Thoracic aorta (tissue), 2 donors: ENCODE data around the gene PSMD13. TPM values are rescaled to one million over a fixed set of nuclear protein-coding genes. Genes with fewer than 3 reads are reported as not detected.
A peak's percentile ranks its signal among the peaks of the same experiment; 100 is the strongest.
"Not testable (repeated sequence)": the region's sequence is repeated elsewhere in the genome, so short reads cannot be mapped to it uniquely, and the experiment has no call there.

ENCODE experiments used
- ATAC-seq: fragments of 150-250 bp; one replicate; pipeline ENCODE4 v1.8.0; 2017; ENCODE audit warnings: low read depth; ENCODE audit not compliant: insufficient number of reproducible peaks, low FRiP score
- DNase-seq: peaks from one replicate; pipeline ENCODE4 v3.0.0-alpha.2; 2020; ENCODE audit warnings: low spot score
- H3K27ac ChIP-seq, 2 donors: fragments of 200-600 bp; sonication (generic); 1 replicate in 1 of 2; 2 replicates in 1 of 2; pipeline ENCODE4 v1.5.1; 2016; ENCODE audit warnings: mild to moderate bottlenecking in 2 of 2, moderate library complexity in 2 of 2
- H3K27me3 ChIP-seq: fragments of 200-600 bp; sonication (generic); replicated peaks from 2 replicates; pipeline ENCODE4 v1.6.0; 2016; ENCODE audit warnings: mild to moderate bottlenecking; ENCODE audit not compliant: insufficient read depth
- H3K36me3 ChIP-seq: fragments of 200-600 bp; sonication (generic); one replicate; pipeline ENCODE4 v1.5.1; 2016
- H3K4me1 ChIP-seq, 2 donors: fragments of 200-600 bp; sonication (generic); 1 replicate in 1 of 2; 2 replicates in 1 of 2; pipeline versions ENCODE4 v1.5.1 to v1.6.0; 2016; ENCODE audit warnings: low read depth in 2 of 2, mild to moderate bottlenecking in 1 of 2; ENCODE audit not compliant: control insufficient read depth in 1 of 2
- H3K4me3 ChIP-seq: fragments of 200-600 bp; sonication (generic); 2 replicates; pipeline ENCODE4 v1.5.1; 2016; ENCODE audit warnings: mild to moderate bottlenecking
- H3K9me3 ChIP-seq: fragments of 200-600 bp; sonication (generic); 2 replicates; pipeline ENCODE4 v1.5.1; 2016
- CTCF ChIP-seq: fragments of 200-600 bp; sonication (generic); IDR thresholded peaks from one replicate; pipeline ENCODE4 v1.5.1; 2019; ENCODE audit warnings: antibody characterized with exemption
- total RNA-seq, 2 donors: library from RNA; depleted of rRNA; stranded (reverse); fragments of >200 nt; gene quantifications; one replicate each; pipeline versions ENCODE4 v1.1.0 to v1.2.3, GENCODE V29; 2016

Gene PSMD13
- total RNA-seq, 2 donors from 2014 or later, result 79.6 to 90.8 TPM

- Histone ChIP-seq H3K4me1 (peaks cover 0 to 30% of the 10 kb centered on the region in 2 donors), H3K9me3 (no peaks in the 10 kb centered on the region), H3K4me3 (no peak overlapping the region), H3K36me3 (no peaks in the 10 kb centered on the region), H3K27ac (no peak overlapping the region), H3K27me3 (peaks cover 5% of the 10 kb centered on the region)
- DNase-seq, result no peak
- no peak for TF ChIP-seq CTCF
- no peak for ATAC-seq
Measured at GRCh38 chr11:284105-285020, 47.6 kb downstream of the PSMD13 start.

GRCh38 chr11:285021-285893, 48.5 kb downstream of the PSMD13 start:
- TF ChIP-seq CTCF, result no peak
- H3K27ac ChIP-seq, result no peak overlapping the region
- H3K27me3 ChIP-seq, result peaks cover 5% of the 10 kb centered on the region
- H3K4me3 ChIP-seq, result no peak overlapping the region
- ATAC-seq, result no peak
- H3K36me3 ChIP-seq, result no peaks in the 10 kb centered on the region
- no peak for DNase-seq
- H3K4me1 ChIP-seq, result peaks cover 6 to 30% of the 10 kb centered on the region in 2 donors
- no peaks in the 10 kb centered on the region for H3K9me3 ChIP-seq

GRCh38 chr11:285894-286220, 49.1 kb downstream of the PSMD13 start:
- peaks cover 6 to 28% of the 10 kb centered on the region in 2 donors for H3K4me1 ChIP-seq
- no peaks in the 10 kb centered on the region for H3K36me3 ChIP-seq
- DNase-seq, result no peak
- no peak for TF ChIP-seq CTCF
- H3K9me3 ChIP-seq, result no peaks in the 10 kb centered on the region
- H3K27ac ChIP-seq, result no peak overlapping the region
- H3K27me3 ChIP-seq, result peaks cover 3% of the 10 kb centered on the region
- ATAC-seq, result no peak
- H3K4me3 ChIP-seq, result no peak overlapping the region

- not testable (repeated sequence) for ATAC-seq, H3K27me3 ChIP-seq, H3K36me3 ChIP-seq, H3K4me3 ChIP-seq, DNase-seq, H3K27ac ChIP-seq, H3K9me3 ChIP-seq
- H3K4me1 ChIP-seq, result peaks cover 6 to 20% of the 10 kb centered on the region in 2 donors
Measured at GRCh38 chr11:286977-287820, 50.4 kb downstream of the PSMD13 start.

GRCh38 chr11:287821-288477, 51.2 kb downstream of the PSMD13 start:
- H3K36me3 ChIP-seq, result no peaks in the 10 kb centered on the region
- no peak overlapping the region for H3K27ac ChIP-seq
- ATAC-seq (no peak), DNase-seq (no peak)
- H3K27me3 ChIP-seq, result no peaks in the 10 kb centered on the region
- H3K9me3 ChIP-seq, result no peaks in the 10 kb centered on the region
- TF ChIP-seq CTCF, result no peak
- peaks cover 6 to 20% of the 10 kb centered on the region in 2 donors for H3K4me1 ChIP-seq
- peak overlapping the region; percentile 80 for H3K4me3 ChIP-seq
